Measurements from ENCODE around the gene MRPS6.
A peak's percentile ranks its signal among the peaks of the same experiment; 100 is the strongest.

Gene MRPS6

GRCh38 chr21:34072145-34073031 lies 990 bp upstream of the MRPS6 start:
- no peak for DNase-seq

GRCh38 chr21:34073749-34074282 lies 438 bp downstream of the MRPS6 start:
- peak; percentile 85 for DNase-seq

- peak; percentile 68 for DNase-seq
These were observed 1.1 kb downstream of the MRPS6 start for GRCh38 chr21:34074283-34075090.

GRCh38 chr21:34075091-34075425 lies 1.7 kb downstream of the MRPS6 start:
- no peak for DNase-seq

GRCh38 chr21:34075760-34076660 lies 2.6 kb downstream of the MRPS6 start:
- no peak for DNase-seq

GRCh38 chr21:34076835-34077234 lies 3.5 kb downstream of the MRPS6 start:
- no peak for DNase-seq

- no peak for DNase-seq
These were observed 4.5 kb downstream of the MRPS6 start for GRCh38 chr21:34077888-34078287.

- DNase-seq = no peak
These were observed 5.5 kb downstream of the MRPS6 start for GRCh38 chr21:34078915-34079314.

- DNase-seq = no peak
These were observed 7.3 kb downstream of the MRPS6 start for GRCh38 chr21:34080710-34081109.

- no peak for DNase-seq
These were observed 9.4 kb downstream of the MRPS6 start for GRCh38 chr21:34082769-34083168.

- no peak for DNase-seq
These were observed 10.0 kb downstream of the MRPS6 start for GRCh38 chr21:34083357-34083756.

- DNase-seq = no peak
These were observed 11.8 kb downstream of the MRPS6 start for GRCh38 chr21:34085129-34085528.

GRCh38 chr21:34086887-34087306 lies 13.5 kb downstream of the MRPS6 start:
- no peak for DNase-seq

- DNase-seq = no peak
These were observed 15.4 kb downstream of the MRPS6 start for GRCh38 chr21:34088752-34089151.

GRCh38 chr21:34091032-34091431 lies 17.7 kb downstream of the MRPS6 start:
- no peak for DNase-seq

GRCh38 chr21:34091607-34092006 lies 18.2 kb downstream of the MRPS6 start:
- DNase-seq = no peak

GRCh38 chr21:34092262-34092921 lies 19.0 kb downstream of the MRPS6 start:
- no peak for DNase-seq

GRCh38 chr21:34093083-34093482 lies 19.7 kb downstream of the MRPS6 start:
- DNase-seq = no peak

- no peak for DNase-seq
These were observed 21.6 kb downstream of the MRPS6 start for GRCh38 chr21:34094949-34095348.

GRCh38 chr21:34097442-34097841 lies 24.1 kb downstream of the MRPS6 start:
- no peak for DNase-seq

GRCh38 chr21:34100337-34100736 lies 27.0 kb downstream of the MRPS6 start:
- no peak for DNase-seq

- DNase-seq = no peak
These were observed 27.4 kb downstream of the MRPS6 start for GRCh38 chr21:34100790-34101189.

Measured in activated effector memory CD4-positive, alpha-beta T cell treated with anti-CD3 and anti-CD28 coated beads, Interleukin-2, amount 50 U/mL, for 16 hours (primary cell).